ENCODE measurements around the gene RNH1. TPM values are rescaled to one million over a fixed set of nuclear protein-coding genes. Genes with fewer than 3 reads are reported as not detected.

Gene RNH1
- total RNA-seq, 2 donors from 2014 or later: 42.7 to 43.2 TPM

- TF ChIP-seq, protein P1, sequence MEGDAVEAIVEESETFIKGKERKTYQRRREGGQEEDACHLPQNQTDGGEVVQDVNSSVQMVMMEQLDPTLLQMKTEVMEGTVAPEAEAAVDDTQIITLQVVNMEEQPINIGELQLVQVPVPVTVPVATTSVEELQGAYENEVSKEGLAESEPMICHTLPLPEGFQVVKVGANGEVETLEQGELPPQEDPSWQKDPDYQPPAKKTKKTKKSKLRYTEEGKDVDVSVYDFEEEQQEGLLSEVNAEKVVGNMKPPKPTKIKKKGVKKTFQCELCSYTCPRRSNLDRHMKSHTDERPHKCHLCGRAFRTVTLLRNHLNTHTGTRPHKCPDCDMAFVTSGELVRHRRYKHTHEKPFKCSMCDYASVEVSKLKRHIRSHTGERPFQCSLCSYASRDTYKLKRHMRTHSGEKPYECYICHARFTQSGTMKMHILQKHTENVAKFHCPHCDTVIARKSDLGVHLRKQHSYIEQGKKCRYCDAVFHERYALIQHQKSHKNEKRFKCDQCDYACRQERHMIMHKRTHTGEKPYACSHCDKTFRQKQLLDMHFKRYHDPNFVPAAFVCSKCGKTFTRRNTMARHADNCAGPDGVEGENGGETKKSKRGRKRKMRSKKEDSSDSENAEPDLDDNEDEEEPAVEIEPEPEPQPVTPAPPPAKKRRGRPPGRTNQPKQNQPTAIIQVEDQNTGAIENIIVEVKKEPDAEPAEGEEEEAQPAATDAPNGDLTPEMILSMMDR (conservative IDR thresholded peaks at IDR 0.05): no peak
- 95 to 97% methylated on average over 7 to 9 of the region's 9 CpGs for WGBS, 2 experiments (ENCODE audit: insufficient coverage in 1 of 2, insufficient read length in 1 of 2)
These were observed 53.0 kb downstream of the RNH1 start for GRCh38 chr11:454043-454442.

DNA sequence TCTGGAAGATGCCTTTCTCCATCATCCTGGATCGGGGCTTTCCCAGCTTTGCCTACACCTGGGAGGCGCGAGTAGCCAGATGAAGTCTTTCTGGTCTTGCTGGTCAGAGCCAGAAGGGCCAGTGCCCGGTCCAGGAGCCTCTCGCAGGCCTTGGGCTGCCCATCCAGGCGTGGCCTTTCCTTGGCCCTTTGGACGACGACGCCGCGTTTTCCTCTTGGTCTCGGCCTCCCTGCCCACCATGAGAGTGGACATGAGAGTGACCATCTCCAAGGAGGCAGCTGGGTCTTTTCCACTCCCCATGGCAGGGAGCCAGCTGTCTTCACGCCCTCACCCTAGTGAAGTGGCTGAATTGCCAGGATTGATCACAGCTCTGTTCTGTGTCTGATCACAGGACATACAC is 53.5 kb downstream of the RNH1 start:
- H3K4me3 Mint-ChIP-seq: no peak overlapping the region
- H3K27ac Mint-ChIP-seq: no peak overlapping the region
- Histone ChIP-seq H3K27ac (ENCODE audit: low read depth, low read length) (no peak overlapping the region), H3K4me3 (ENCODE audit: low read length) (no peak overlapping the region), H3K36me3 (ENCODE audit: control insufficient read depth, insufficient read depth, low read length) (peaks cover 31% of the 10 kb centered on the region), H3K4me1 (ENCODE audit: control insufficient read depth, insufficient read depth, low read length) (peaks cover 4% of the 10 kb centered on the region), H3K9ac (ENCODE audit: extremely low read depth, low read length, poor library complexity, severe bottlenecking) (no peak overlapping the region), H3K9me3 (ENCODE audit: control insufficient read depth, low read length) (no peaks in the 10 kb centered on the region), H3K27me3 (ENCODE audit: control insufficient read depth, insufficient read depth, low read length, poor library complexity, severe bottlenecking) (no peaks in the 10 kb centered on the region)
- DNase-seq: no peak
- H3K4me1 Mint-ChIP-seq: peaks cover 9% of the 10 kb centered on the region
- no peaks in the 10 kb centered on the region for H3K27me3 Mint-ChIP-seq (ENCODE audit: insufficient read depth)
- H3K9me3 Mint-ChIP-seq: no peaks in the 10 kb centered on the region
- TF ChIP-seq, protein P1 (conservative IDR thresholded peaks at IDR 0.05): no peak
- peaks cover 36% of the 10 kb centered on the region for H3K36me3 Mint-ChIP-seq (ENCODE audit: low read depth)
- WGBS, 2 experiments (ENCODE audit: insufficient coverage in 1 of 2, insufficient read length in 1 of 2): 93 to 94% methylated on average over 11 to 13 of the region's 13 CpGs

More at GRCh38 chr11:454043-454442, 53.0 kb downstream of the RNH1 start:
- Mint-ChIP-seq H3K27me3 (ENCODE audit: insufficient read depth) (no peaks in the 10 kb centered on the region), H3K36me3 (ENCODE audit: low read depth) (peaks cover 36% of the 10 kb centered on the region), H3K27ac (no peak overlapping the region), H3K4me1 (peaks cover 7% of the 10 kb centered on the region), H3K4me3 (no peak overlapping the region), H3K9me3 (no peaks in the 10 kb centered on the region)
- Histone ChIP-seq H3K27me3 (ENCODE audit: control insufficient read depth, insufficient read depth, low read length, poor library complexity, severe bottlenecking) (no peaks in the 10 kb centered on the region), H3K9ac (ENCODE audit: extremely low read depth, low read length, poor library complexity, severe bottlenecking) (no peak overlapping the region), H3K4me1 (ENCODE audit: control insufficient read depth, insufficient read depth, low read length) (peaks cover 4% of the 10 kb centered on the region), H3K27ac (ENCODE audit: low read depth, low read length) (no peak overlapping the region), H3K36me3 (ENCODE audit: control insufficient read depth, insufficient read depth, low read length) (peaks cover 35% of the 10 kb centered on the region), H3K9me3 (ENCODE audit: control insufficient read depth, low read length) (no peaks in the 10 kb centered on the region), H3K4me3 (ENCODE audit: low read length) (no peak overlapping the region)
- no peak for DNase-seq

DNA sequence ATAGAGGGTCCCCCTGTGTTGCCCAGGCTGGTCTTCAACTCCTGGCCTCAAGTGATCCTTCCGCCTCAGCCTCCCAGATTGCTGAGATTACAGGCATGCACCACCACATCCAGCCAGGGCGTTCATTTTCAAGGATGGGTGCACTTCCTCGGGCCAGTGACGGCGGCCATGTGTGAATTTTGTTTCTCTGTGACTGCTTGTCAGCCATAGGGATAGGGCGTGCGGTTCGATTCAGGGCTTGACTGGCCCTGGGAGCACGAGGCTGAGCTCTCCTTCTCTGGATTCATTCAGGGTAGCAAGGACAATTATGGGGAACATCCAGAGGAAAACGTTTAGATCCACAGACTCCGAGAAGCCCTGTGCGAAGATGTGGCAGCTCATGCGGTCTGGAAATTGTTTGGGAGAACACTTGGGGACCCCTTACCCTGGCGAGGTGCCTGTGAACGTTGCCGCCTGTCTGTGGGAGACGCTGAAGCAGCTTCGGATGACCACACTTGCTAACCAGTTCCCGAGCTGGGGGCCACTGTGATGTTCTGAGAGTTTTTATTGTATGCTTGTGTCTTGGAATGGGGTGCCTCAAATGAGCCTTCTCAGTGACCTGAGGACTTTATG is 54.0 kb downstream of the RNH1 start:
- DNase-seq: no peak
- Mint-ChIP-seq H3K9me3 (no peaks in the 10 kb centered on the region), H3K27me3 (ENCODE audit: insufficient read depth) (no peaks in the 10 kb centered on the region), H3K4me3 (no peak overlapping the region), H3K27ac (no peak overlapping the region), H3K4me1 (peaks cover 9% of the 10 kb centered on the region), H3K36me3 (ENCODE audit: low read depth) (peaks cover 36% of the 10 kb centered on the region)
- Histone ChIP-seq H3K9me3 (ENCODE audit: control insufficient read depth, low read length) (no peaks in the 10 kb centered on the region), H3K4me1 (ENCODE audit: control insufficient read depth, insufficient read depth, low read length) (peaks cover 4% of the 10 kb centered on the region), H3K36me3 (ENCODE audit: control insufficient read depth, insufficient read depth, low read length) (peaks cover 30% of the 10 kb centered on the region), H3K27me3 (ENCODE audit: control insufficient read depth, insufficient read depth, low read length, poor library complexity, severe bottlenecking) (no peaks in the 10 kb centered on the region), H3K27ac (ENCODE audit: low read depth, low read length) (no peak overlapping the region), H3K4me3 (ENCODE audit: low read length) (no peak overlapping the region), H3K9ac (ENCODE audit: extremely low read depth, low read length, poor library complexity, severe bottlenecking) (no peak overlapping the region)
- 94 to 96% methylated on average over 19 of the region's 19 CpGs for WGBS, 2 experiments (ENCODE audit: insufficient coverage in 1 of 2, insufficient read length in 1 of 2)
- TF ChIP-seq, protein P1 (conservative IDR thresholded peaks at IDR 0.05): no peak

Measured in endodermal cell (in vitro differentiated cells).